ENCODE measurements around the gene LHFPL6.

- TF ChIP-seq TAF1 (IDR thresholded peaks at IDR 0.05; ENCODE audit: borderline replicate concordance, insufficient read depth, low read length): no peak
- TF ChIP-seq POLR2AphosphoS5 (IDR thresholded peaks at IDR 0.05; ENCODE audit: low read depth, low read length): no peak
- TF ChIP-seq SIN3A (IDR thresholded peaks at IDR 0.05; ENCODE audit: borderline replicate concordance, insufficient read depth, low read length): no peak
Observed at GRCh38 chr13:39324806-39325311, 278.1 kb downstream of the LHFPL6 start.
